NCI-H446 treated with DMSO at 0.1 percent for 48 hours (cell line): Measurements from ENCODE around the gene GALNT2.

ENCODE experiments used
- DNase-seq: peaks from one replicate; lab custom pipeline; 2025; lab: John Stamatoyannopoulos, UW

Gene GALNT2

DNA sequence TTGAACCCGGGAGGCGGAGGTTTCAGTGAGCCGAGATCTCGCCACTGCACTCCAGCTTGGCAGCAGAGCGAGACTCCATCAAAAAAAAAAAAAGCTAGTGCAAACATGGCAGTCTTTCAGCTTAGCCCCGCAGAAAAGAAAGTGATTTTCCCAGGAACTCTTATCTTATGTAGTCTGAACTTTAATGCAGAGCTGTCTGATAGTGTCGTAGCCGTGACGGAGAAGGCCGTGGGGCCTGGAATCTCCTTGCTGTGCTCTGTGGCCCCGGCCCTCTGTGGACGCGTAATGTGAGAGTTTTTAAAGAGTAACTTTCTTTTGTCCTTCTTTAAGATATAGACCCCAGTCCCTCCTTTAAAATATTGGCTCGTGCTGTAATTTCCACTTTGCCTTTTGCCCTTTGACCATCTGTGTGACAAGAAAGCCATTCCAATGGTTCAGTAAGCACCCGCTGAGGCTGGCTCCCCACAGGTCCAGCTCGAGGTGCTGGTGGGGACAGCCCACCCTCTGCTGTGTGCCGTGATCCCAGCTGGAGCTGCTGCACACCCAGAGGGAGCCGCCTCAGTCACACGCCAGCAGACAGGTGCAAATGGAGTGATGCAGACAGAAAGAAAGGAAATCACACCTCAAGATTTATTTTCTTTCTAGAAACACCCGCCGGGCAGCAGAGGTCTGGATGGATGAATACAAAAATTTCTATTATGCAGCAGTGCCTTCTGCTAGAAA, 195.1 kb downstream of the GALNT2 start:
- no peak for DNase-seq

DNA sequence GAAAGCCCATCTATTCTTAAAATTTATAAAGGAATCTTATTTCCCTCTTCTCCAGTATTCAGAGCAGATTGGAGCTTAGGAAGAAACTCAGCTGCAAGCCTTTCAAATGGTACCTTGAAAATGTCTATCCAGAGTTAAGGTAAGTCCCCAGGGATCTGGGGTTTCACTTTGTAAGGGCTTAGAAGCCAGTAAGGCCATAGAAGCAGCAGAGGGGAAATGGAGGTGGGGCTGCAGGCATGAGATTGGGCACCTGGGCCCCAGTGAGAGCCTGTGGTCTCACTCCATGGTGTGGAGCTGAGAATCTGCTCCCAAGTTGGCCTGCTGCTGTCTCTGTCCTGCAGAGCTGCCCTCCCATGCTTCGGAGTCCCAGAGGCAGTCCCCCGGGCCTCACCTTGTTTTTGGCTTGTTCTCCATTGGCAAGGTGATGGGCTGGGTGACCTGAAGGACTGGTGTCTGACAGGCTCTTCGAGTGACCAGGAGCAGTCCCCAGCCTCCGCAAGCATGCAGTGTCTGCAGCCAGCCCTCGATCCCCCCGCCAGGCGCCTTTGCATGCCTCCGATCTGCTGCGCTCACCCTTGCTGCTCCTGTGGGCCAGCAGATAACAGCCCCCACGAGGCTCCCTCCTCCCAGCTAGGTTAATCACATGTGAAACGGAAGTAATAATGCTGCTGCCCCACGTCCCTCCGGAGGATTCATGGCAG, 196.0 kb downstream of the GALNT2 start:
- no peak for DNase-seq

DNA sequence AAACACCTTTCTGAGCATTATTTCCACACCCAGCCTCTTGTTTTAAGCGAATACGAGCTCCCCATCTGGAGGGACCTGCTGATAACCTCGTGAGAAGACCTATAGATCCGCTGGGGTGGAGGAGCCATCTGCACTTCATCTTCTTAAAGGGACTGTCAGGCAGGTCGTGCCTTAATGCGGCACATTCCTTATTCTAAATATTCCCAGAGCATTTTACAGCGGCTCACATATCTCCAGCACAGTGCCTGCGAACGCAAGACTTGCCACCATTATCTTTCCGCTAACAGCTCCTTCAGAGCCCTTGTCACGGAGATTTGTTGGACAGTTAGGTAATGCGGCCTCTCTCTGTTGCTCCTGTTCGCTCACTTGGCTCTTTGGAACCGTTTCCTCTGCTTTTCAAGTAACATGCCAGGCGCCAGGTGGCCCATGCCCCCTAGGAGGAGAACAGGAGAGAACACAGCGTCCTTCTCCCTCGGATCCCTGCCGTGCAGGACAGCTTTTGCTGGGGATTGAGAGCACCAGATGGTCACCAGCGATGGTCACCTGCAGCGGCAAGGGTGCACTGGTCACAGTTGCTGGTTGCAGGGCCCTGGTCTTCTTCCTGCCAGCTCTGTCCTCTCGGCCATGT, 196.6 kb downstream of the GALNT2 start:
- no peak for DNase-seq

GRCh38 chr1:230264342-230264741, 197.3 kb downstream of the GALNT2 start:
- DNase-seq: no peak

- no peak for DNase-seq
These were observed 198.4 kb downstream of the GALNT2 start for GRCh38 chr1:230265200-230266115.

- no peak for DNase-seq
These were observed 199.4 kb downstream of the GALNT2 start for GRCh38 chr1:230266456-230266855.

- DNase-seq: no peak
These were observed 200.5 kb downstream of the GALNT2 start for GRCh38 chr1:230267338-230268065.

- DNase-seq: peak; percentile 58
These were observed 201.5 kb downstream of the GALNT2 start for GRCh38 chr1:230268371-230269170.

DNA sequence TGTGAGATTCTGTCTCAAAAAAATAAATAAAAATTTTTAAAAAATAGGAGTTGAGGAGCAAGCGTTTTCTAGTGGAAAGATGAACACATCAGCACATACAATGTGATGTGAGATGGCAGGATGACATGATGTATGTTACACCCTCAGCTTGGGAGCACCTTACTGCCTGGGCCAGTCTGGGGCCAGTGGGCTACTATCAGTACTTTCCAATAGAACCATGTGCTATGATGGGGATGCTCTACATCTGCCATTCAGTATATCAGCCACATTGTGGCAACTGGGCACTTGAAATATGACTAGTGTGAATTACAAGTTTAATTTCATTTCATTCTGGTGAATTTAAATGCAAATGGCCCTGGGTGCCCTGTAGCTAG, 203.1 kb downstream of the GALNT2 start:
- DNase-seq: no peak

DNA sequence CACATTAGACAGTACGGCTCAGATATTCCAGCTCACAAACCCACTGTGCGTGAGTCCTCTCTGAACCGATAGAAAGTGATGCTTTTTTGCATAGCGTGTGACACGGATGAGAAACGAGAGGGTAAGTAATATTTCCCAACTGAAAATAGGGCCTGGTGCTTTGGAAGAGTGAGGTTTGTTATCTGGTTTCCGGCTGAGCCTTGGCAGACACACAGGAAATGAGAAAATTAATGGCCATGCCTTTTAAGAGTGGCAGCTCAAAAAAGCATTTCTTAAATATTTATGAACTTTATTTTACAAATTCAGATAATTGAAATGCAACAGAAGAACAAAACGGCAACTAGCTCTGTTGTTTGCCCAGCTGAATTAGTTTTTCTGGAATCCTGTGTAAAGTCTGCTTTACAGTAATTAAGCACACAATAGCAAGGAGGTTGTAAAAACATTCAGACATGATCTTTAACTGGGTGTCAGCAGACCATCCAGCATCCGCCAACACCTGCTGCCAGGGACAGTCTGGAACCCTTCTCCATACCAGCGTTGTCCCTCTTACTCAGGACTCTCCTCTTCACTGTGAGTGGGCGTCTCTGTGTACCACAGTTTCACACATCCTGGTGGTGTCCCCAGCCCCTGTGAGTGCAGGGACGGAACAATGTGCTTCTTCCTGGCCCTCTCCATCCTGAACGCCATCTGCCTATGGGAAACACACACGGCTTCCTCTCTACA, 203.7 kb downstream of the GALNT2 start:
- DNase-seq: no peak

DNA sequence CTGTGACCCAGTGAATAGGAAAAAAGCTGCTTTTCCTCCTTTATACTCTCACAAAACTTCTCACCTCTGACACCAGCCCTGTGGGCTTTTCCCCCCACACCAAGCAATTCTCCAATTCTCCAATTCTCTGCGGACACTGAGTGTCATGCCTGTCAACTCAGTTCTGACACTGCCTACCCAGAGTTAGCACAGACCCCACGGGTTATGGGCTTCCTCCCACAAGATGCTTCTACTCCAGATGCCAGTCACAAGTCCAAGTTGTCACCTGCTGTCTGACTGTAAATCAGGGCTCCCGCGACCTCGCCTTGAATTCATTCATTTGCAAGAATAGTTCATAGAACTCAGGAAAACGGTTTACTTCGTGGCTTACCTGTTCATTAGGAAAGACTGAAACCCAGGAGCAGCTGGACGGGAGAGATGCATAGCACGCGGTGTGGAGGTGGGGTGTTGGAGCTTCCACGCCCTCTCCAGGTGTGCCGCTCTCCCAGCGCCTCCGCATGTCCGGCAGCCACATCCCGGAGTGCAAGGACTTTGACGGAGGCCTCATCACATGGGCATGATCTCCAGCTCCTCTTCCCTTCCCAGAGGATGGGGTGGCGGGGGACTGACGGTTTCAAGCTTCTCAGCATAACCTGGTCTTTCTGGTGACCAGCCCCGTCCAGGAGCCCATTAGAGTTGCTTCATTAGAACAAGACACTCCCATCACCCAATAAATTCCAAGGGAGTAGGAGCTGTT, 204.4 kb downstream of the GALNT2 start:
- no peak for DNase-seq

DNA sequence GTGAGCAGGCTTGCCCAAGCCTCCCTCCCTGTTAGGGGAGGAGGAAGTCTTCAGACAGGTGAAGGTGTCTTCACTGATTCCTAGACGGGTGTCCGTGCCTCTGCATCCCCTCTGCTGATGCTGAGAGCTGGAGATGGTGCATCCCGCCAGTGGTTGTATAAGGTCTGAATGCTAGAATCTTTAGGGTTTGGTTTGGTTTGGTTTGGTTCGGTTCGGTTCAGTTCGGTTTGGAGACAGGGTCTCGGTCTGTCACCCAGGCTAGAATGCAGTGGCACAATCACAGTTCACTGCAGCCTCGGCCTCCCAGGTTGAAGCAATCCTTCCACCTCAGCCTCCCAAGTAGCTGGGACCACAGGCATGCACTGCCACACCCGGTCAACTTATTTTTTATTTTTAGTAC, 205.5 kb downstream of the GALNT2 start:
- DNase-seq: no peak

- DNase-seq: no peak
These were observed 206.2 kb downstream of the GALNT2 start for GRCh38 chr1:230273141-230273710.

GRCh38 chr1:230274254-230274653, 207.2 kb downstream of the GALNT2 start:
- no peak for DNase-seq

DNA sequence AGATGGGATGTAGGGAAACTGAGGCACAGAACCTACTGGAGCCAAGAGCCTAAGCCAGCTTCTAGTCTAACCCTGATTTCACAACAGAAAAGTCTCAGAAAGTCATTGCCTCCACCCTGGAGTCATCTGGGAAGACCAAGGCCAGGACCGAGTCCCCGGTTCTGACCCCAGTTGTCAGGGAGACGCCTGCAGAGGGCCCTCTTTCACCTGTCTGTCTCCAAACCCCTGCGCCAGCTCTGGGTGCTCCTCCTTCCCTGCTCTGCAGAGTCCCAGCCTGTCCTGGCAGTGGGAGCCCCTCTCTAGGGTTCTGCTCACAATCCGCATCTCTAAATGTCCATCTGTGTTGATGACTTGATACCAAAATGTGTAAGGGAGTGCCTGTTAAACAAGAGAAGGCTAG, 209.4 kb downstream of the GALNT2 start:
- DNase-seq: no peak

- DNase-seq: no peak
These were observed 210.4 kb downstream of the GALNT2 start for GRCh38 chr1:230277201-230278025.

GRCh38 chr1:230278376-230278775, 211.3 kb downstream of the GALNT2 start:
- no peak for DNase-seq
